AG09319 (cell line): ENCODE results near the gene ZNF564.
"Not testable (repeated sequence)": the region's sequence is repeated elsewhere in the genome, so short reads cannot be mapped to it uniquely, and the experiment has no call there.

ENCODE experiments used
- DNase-seq: peaks from one replicate; pipeline ENCODE4 v3.0.0-alpha.2; 2010; ENCODE audit warnings: low read depth; ENCODE audit errors: extremely low read depth
- TF ChIP-seq, protein P1 (sequence below): IDR thresholded peaks from 2 replicates; pipeline ENCODE4 v1.5.1; 2011; ENCODE audit warnings: low read depth, mild to moderate bottlenecking, inconsistent platforms, low read length, moderate library complexity

Gene ZNF564

DNA sequence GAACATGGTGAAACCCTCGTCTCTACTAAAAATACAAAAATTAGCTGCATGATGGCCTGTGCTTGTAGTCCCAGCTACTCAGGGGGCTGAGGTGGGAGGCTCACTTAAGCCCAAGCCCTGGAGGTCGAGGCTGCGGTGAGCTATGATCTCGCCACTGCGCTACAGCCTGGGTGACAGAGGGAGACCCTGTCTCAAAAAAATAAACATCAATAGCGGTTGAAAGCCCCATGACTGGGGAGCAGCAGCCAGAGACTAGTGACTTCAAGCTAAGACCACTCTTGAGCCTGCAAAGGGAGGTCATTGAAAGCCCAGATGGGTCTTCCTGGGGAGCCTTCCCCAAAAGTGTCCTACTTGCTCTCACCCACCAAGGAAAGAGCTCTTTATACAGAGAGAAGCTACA is 54.8 kb downstream of the ZNF564 start:
- no peak for DNase-seq
- TF ChIP-seq, protein P1, sequence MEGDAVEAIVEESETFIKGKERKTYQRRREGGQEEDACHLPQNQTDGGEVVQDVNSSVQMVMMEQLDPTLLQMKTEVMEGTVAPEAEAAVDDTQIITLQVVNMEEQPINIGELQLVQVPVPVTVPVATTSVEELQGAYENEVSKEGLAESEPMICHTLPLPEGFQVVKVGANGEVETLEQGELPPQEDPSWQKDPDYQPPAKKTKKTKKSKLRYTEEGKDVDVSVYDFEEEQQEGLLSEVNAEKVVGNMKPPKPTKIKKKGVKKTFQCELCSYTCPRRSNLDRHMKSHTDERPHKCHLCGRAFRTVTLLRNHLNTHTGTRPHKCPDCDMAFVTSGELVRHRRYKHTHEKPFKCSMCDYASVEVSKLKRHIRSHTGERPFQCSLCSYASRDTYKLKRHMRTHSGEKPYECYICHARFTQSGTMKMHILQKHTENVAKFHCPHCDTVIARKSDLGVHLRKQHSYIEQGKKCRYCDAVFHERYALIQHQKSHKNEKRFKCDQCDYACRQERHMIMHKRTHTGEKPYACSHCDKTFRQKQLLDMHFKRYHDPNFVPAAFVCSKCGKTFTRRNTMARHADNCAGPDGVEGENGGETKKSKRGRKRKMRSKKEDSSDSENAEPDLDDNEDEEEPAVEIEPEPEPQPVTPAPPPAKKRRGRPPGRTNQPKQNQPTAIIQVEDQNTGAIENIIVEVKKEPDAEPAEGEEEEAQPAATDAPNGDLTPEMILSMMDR, result no peak

DNA sequence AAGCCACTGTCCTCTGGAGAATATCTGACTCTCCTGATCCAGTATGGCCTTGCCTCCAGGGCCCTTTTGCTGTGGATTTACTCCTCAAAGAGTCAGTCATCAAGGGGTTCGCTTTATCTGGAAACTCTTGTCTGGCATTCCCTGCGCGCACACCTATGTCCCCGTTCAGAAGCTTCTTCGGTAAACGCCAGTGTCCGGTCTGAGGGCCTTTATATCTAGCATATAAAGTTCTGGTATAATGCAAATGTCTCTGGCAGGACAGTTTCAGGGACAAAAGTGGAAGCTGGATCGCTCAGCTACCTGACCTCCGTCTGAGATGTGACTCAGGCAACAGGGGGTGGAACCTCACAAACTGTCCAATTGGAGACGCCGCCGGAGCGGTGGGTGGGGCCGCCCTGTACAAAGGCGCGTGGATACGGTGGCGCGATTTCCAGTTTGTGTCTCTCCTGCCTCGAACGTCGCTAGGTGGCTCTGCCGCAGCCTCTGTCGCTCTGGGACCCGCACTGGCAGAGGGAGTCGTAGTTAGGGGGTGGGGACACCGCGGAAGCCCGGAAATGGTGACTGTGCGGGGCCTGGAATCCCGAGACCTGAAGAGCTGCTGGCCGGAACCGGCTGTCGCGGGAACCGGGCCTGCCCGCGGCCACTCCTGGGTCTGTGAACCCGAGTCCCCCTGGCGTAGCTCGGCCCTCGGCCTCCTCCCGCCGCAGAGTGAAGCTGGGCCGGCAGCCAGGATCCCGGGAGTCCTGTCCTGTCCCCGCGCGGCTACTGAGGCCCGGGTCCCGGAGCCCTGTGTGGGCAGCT is 56.1 kb downstream of the ZNF564 start:
- TF ChIP-seq, protein P1, result peak; percentile 23
- DNase-seq, result no peak

DNA sequence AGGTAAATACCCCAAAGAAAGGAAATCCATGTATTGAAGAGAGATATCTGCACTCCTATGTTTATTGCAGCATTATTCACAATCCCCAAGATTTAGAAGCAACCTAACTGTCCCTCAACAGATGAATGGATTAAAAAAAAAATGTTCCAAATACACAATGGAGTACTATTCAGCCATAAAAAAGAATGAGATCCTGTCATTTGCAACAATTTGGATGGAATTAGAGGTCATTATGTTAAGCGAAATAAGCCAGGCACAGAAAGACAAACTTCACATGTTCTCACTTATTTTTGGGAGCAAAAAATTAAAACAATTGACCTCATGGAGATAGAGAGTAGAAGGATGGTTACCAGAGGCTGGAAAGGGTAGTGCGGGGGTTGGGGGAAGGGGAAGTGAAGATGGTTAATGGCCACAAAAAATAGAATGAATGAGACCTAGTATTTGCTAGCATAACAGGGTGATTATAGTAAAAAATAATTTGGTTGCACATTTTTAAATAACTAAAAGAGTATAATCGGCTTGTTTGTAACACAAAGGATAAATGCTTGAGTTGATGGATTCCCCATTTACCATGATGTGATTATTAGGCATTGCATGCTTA is 56.9 kb downstream of the ZNF564 start:
- TF ChIP-seq, protein P1, result no peak
- DNase-seq, result no peak

DNA sequence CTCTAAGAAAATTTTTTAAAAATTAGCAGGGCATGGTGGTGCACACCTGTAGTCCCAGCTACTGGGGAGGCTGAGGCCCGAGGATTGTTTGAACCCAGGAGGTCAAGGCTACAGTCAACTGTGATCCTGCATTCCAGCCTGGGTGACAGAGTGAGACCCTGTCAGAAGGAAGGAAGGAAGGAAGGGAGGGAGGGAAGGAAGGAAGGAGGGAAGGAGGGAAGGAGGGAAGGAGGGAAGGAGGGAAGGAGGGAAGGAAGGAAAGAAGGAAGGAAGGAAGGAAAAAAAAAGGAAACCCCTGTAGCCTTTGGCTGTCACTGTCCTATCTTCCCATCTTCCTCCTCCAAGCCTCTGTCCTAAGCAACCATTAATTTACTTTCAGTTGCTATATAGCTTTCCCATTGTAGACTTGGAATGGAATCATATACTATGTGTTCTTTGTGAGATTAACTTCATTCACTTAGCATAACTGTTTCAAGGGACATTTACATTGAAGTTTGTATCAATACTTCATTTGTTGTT is 65.0 kb downstream of the ZNF564 start:
- DNase-seq, result not testable (repeated sequence)

DNA sequence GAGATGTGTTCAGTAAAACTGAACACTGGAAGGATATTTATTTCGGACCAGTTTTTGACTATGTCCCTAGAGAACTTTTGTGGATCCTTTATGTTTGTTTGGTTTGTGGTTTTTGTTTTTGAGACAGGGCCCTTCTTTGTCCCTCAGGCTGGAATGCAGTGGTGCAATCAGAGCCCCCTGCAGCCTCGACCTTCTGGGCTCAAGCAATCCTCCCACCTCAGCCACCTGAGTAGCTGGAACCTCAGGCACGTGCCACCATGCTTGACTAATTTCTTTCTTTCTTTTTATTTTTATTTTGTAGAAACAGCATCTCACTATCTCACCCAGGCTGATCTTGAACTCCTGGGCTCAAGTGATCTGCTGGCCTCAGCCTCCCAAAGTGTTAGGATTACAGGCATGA is 65.7 kb downstream of the ZNF564 start:
- no peak for DNase-seq
- TF ChIP-seq, protein P1, result no peak

DNA sequence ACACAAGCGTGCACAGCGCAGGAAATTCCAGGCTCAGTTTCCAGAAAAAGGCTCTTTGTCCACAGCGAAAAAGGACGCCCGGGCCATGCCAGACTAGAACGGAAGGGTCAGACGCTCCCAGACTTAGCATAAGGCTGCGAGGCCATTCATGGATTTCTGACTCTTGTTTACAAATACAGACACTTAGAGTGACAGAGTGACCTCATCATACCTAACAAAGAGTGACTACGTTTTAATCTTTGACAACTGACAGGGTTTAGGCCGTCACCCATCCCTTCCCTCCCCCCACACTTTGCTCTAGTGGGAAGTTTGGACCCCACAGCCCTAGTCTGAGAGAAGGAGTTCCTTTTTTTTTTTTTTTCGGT is 66.2 kb downstream of the ZNF564 start:
- DNase-seq, result no peak
- TF ChIP-seq, protein P1, result no peak

DNA sequence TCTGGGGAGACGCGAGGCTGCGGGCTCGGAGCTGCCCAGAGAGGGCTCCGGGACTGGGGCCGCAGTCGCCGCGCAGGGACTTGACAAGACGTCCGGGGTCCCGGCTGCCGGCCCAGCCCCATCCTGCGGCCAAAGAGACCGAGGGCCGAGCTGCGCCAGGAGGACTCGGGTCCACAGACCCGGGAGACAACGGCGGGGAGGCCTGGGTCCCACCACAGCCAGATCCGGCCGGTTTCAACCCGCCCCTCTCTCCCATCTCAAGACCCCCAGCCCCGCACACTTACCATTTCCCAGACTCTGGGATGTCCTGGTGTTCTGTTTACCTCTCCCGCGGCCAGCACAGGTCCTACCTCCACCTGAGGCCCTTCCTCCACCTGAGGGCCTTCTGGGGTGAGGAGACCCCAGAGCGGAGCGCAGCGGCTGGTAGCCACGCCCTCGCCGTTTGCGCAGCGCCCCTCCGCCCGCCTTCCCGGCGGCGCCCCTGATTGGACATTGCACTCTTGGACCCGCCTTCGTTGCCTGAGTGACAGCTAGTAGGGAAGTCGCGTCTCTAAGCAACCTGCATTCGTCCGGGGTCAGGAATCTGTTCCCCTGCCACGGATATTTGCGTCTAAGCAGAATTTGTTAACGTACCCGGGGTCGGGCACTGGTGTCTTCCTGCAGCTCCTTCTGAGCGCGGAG is 66.8 kb downstream of the ZNF564 start, which contains the start of gene ZNF709:
Gene ZNF709 (minus strand): TSS at position 446 of the 681 bp plus-strand sequence. CDS start 159 bp downstream, at position 287.
- DNase-seq, result no peak
- TF ChIP-seq, protein P1, result no peak
